H9 (cell line): ENCODE measurements around the gene NOTCH1. TPM values are rescaled to one million over a fixed set of nuclear protein-coding genes. Genes with fewer than 3 reads are reported as not detected.

Source experiments
- DNase-seq: peaks from one replicate; pipeline ENCODE4 v3.0.0-alpha.2; 2017
- H2AFZ ChIP-seq: one replicate; pipeline ENCODE4 v1.6.1; 2013; ENCODE audit warnings: mild to moderate bottlenecking, low read length, control low read depth, moderate library complexity
- H2AK5ac ChIP-seq: 2 replicates; pipeline ENCODE4 v1.6.1; 2013; ENCODE audit warnings: low read length, control low read depth, mixed read lengths; ENCODE audit not compliant: insufficient read length
- H2BK120ac ChIP-seq: one replicate; pipeline ENCODE4 v1.6.1; 2013; ENCODE audit warnings: low read depth, mild to moderate bottlenecking, low read length, control low read depth, inconsistent platforms; ENCODE audit not compliant: poor library complexity, severe bottlenecking
- H2BK12ac ChIP-seq: 2 replicates; pipeline ENCODE4 v1.6.1; 2013; ENCODE audit warnings: low read length, control low read depth, mixed read lengths, low read depth; ENCODE audit not compliant: insufficient read length
- H2BK15ac ChIP-seq: 2 replicates; pipeline ENCODE4 v1.6.1; 2013; ENCODE audit warnings: low read depth, low read length, control low read depth
- H2BK20ac ChIP-seq: one replicate; pipeline ENCODE4 v1.6.1; 2013; ENCODE audit warnings: low read depth, mild to moderate bottlenecking, low read length, control low read depth, inconsistent platforms; ENCODE audit not compliant: poor library complexity, severe bottlenecking
- H2BK5ac ChIP-seq: 2 replicates; pipeline ENCODE4 v1.6.1; 2013; ENCODE audit warnings: low read length, control low read depth, mixed read lengths; ENCODE audit not compliant: insufficient read length
- H3K14ac ChIP-seq: 2 replicates; pipeline ENCODE4 v1.6.1; 2013; ENCODE audit warnings: low read length, control low read depth; ENCODE audit not compliant: insufficient read depth
- H3K18ac ChIP-seq: 2 replicates; pipeline ENCODE4 v1.6.1; 2013; ENCODE audit warnings: low read depth, mild to moderate bottlenecking, mixed read lengths, low read length, control low read depth; ENCODE audit not compliant: insufficient read length
- H3K23ac ChIP-seq: 2 replicates; pipeline ENCODE4 v1.6.1; 2013; ENCODE audit warnings: low read length, control low read depth, mixed read lengths, low read depth; ENCODE audit not compliant: insufficient read length
- H3K23me2 ChIP-seq: 2 replicates; pipeline ENCODE4 v1.6.1; 2013; ENCODE audit warnings: low read depth, mild to moderate bottlenecking, mixed read lengths, low read length, control low read depth; ENCODE audit not compliant: insufficient read length, poor library complexity, severe bottlenecking
- H3K27ac ChIP-seq: 2 replicates; pipeline ENCODE4 v1.5.1; 2013; ENCODE audit warnings: low read length, control low read depth, mixed read lengths, low read depth; ENCODE audit not compliant: insufficient read length
- H3K27me3 ChIP-seq: 2 replicates; pipeline ENCODE4 v1.6.1; 2013; ENCODE audit warnings: low read length, control low read depth, inconsistent platforms; ENCODE audit not compliant: insufficient read depth
- H3K4ac ChIP-seq: 2 replicates; pipeline ENCODE4 v1.6.1; 2013; ENCODE audit warnings: low read depth, mild to moderate bottlenecking, control low read depth, inconsistent platforms, low read length, moderate library complexity
- H3K4me1 ChIP-seq: 2 replicates; pipeline ENCODE4 v1.6.1; 2013; ENCODE audit warnings: low read length, control low read depth, inconsistent platforms; ENCODE audit not compliant: insufficient read depth
- H3K4me2 ChIP-seq: 2 replicates; pipeline ENCODE4 v1.6.1; 2013; ENCODE audit warnings: low read length, control low read depth, mixed read lengths; ENCODE audit not compliant: insufficient read length, insufficient read depth
- H3K56ac ChIP-seq: 2 replicates; pipeline ENCODE4 v1.6.1; 2013; ENCODE audit warnings: low read depth, mild to moderate bottlenecking, mixed read lengths, low read length, control low read depth; ENCODE audit not compliant: insufficient read length
- H3K79me1 ChIP-seq: 2 replicates; pipeline ENCODE4 v1.6.1; 2013; ENCODE audit warnings: low read depth, mild to moderate bottlenecking, moderate library complexity, low read length, control low read depth, inconsistent platforms; ENCODE audit not compliant: insufficient read depth, poor library complexity, severe bottlenecking
- H3K79me2 ChIP-seq: 2 replicates; pipeline ENCODE4 v1.6.1; 2013; ENCODE audit warnings: low read length, control low read depth, inconsistent platforms; ENCODE audit not compliant: insufficient read depth
- H3K9ac ChIP-seq: 2 replicates; pipeline ENCODE4 v1.6.1; 2013; ENCODE audit warnings: low read length, control low read depth, mixed read lengths; ENCODE audit not compliant: insufficient read length; ENCODE audit errors: extremely low read depth
- H3K9me3 ChIP-seq: one replicate; pipeline ENCODE4 v1.6.1; 2013; ENCODE audit warnings: low read depth, low read length, inconsistent platforms; ENCODE audit not compliant: control insufficient read depth
- H3T11ph ChIP-seq: one replicate; pipeline ENCODE4 v1.6.1; 2013; ENCODE audit warnings: mild to moderate bottlenecking, low read length, control low read depth, inconsistent platforms
- H4K20me1 ChIP-seq: one replicate; pipeline ENCODE4 v1.6.1; 2013; ENCODE audit not compliant: control insufficient read depth, insufficient read length, insufficient read depth
- H4K5ac ChIP-seq: 2 replicates; pipeline ENCODE4 v1.6.1; 2013; ENCODE audit warnings: low read depth, mild to moderate bottlenecking, mixed read lengths, low read length, control low read depth; ENCODE audit not compliant: insufficient read length
- H4K8ac ChIP-seq: replicated peaks from 2 replicates; pipeline ENCODE4 v1.6.1; 2013; ENCODE audit warnings: low read length, control low read depth, mixed read lengths, low read depth; ENCODE audit not compliant: insufficient read length
- H4K91ac ChIP-seq: 2 replicates; pipeline ENCODE4 v1.6.1; 2013; ENCODE audit warnings: low read depth, mild to moderate bottlenecking, moderate library complexity, mixed read lengths, low read length, control low read depth; ENCODE audit not compliant: insufficient read length
- H3K27ac Mint-ChIP-seq, 3 experiments: 2 replicates in 2 of 3; 3 replicates in 1 of 3; pipeline ENCODE4 v1.8.0; 2020 to 2021; ENCODE audit warnings: mixed read lengths in 3 of 3, mild to moderate bottlenecking in 1 of 3, moderate library complexity in 1 of 3
- H3K27me3 Mint-ChIP-seq: 2 replicates; pipeline ENCODE4 v1.8.0; 2021; ENCODE audit warnings: low read depth, mild to moderate bottlenecking, moderate library complexity, mixed read lengths
- H3K36me3 Mint-ChIP-seq, 3 experiments: 2 replicates in 2 of 3; 3 replicates in 1 of 3; pipeline ENCODE4 v1.8.0; 2020 to 2021; ENCODE audit warnings: low read depth in 3 of 3, mixed read lengths in 3 of 3; ENCODE audit not compliant: insufficient read depth in 1 of 3
- H3K4me1 Mint-ChIP-seq, 2 experiments: 2 replicates each; pipeline ENCODE4 v1.8.0; 2020; ENCODE audit warnings: mixed read lengths in 2 of 2
- H3K4me3 Mint-ChIP-seq, 2 experiments: 2 replicates in 1 of 2; 3 replicates in 1 of 2; pipeline ENCODE4 v1.8.0; 2020 to 2021; ENCODE audit warnings: mild to moderate bottlenecking in 2 of 2, mixed read lengths in 2 of 2, moderate library complexity in 1 of 2
- H3K9me3 Mint-ChIP-seq, 2 experiments: 2 replicates in 1 of 2; 3 replicates in 1 of 2; pipeline ENCODE4 v1.8.0; 2020; ENCODE audit warnings: mild to moderate bottlenecking in 2 of 2, mixed read lengths in 2 of 2, moderate library complexity in 1 of 2
- WGBS: extraction: QIAGEN DNeasy Blood & Tissue Kit; methylation state at CpG from one replicate; pipeline ENCODE4 v1.1.7; 2013; ENCODE audit warnings: missing lambda C conversion rate, low lambda C conversion rate, mixed read lengths; ENCODE audit not compliant: insufficient read length; ENCODE audit errors: extremely low coverage; 5-methylcytosine and 5-hydroxymethylcytosine counted together
- total RNA-seq: library from RNA; stranded (reverse); gene quantifications from 2 replicates; pipeline ENCODE4 v1.2.1, GENCODE V29; 2021
- TF ChIP-seq, protein P1 (sequence below): fragments of 200-600 bp; sonication (generic); conservative IDR thresholded peaks from 3 replicates; pipeline ENCODE4 v1.8.0; 2021; ENCODE audit warnings: antibody characterized with exemption, mild to moderate bottlenecking

NOTCH1 gene
- total RNA-seq, 1 experiment from 2014 or later: 71.6 TPM

DNA sequence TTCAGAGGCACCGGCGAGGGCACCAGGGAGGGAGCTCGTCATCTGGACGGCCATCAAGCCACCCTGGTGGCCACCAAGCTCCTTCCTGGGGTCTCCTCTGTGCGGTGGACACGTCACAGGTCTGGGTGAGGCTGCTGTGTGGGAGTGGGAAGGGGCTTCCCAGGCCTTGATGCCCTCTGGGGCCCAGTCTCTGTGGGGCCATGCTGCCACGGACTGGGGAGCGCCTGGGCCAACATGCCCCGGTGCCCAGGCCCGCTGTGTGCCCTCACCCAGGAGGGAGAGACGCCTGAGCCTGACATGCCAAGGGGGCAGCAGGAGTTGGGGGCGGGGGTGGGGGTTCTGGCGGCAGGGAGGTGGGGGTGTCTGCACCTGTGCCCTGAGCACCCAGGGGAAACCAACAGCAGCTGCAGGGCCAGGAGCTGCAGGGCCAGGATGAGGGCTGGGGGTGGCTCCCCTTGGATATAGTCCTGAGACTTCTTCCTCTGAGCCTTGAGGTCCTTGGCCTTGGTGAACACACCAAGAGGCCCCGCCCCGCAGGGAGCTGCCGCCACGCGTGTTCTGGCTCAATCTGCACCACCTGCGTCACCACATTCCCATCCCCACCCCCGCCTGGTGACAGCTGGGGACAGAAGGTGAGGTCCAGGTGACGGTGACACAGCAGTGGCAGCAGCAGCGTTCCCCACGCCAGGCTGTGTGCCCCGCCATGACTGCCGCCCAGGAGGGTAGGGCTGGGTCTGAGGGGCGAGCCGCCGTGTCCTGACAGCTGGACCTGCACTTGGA lies 47.7 kb downstream of the NOTCH1 start:
- Histone ChIP-seq H3K23me2 (no peaks in the 10 kb centered on the region), H3K27me3 (no peaks in the 10 kb centered on the region), H3K23ac (no peak overlapping the region), H2BK12ac (no peak overlapping the region), H4K5ac (no peak overlapping the region), H3K56ac (no peak overlapping the region), H4K20me1 (no peaks in the 10 kb centered on the region), H3K4ac (no peak overlapping the region), H3K9ac (no peak overlapping the region), H2AFZ (no peak overlapping the region), H2AK5ac (no peak overlapping the region), H4K91ac (no peak overlapping the region), H3K79me1 (no peaks in the 10 kb centered on the region), H3K9me3 (no peaks in the 10 kb centered on the region), H3T11ph (no peak overlapping the region), H3K4me2 (no peak overlapping the region), H3K4me1 (no peaks in the 10 kb centered on the region), H3K79me2 (no peaks in the 10 kb centered on the region), H3K18ac (no peak overlapping the region), H2BK5ac (no peak overlapping the region), H4K8ac (no peak overlapping the region), H2BK15ac (no peak overlapping the region), H2BK20ac (no peak overlapping the region), H3K14ac (no peak overlapping the region), H3K27ac (no peak overlapping the region), H2BK120ac (no peak overlapping the region)
- TF ChIP-seq, protein P1, sequence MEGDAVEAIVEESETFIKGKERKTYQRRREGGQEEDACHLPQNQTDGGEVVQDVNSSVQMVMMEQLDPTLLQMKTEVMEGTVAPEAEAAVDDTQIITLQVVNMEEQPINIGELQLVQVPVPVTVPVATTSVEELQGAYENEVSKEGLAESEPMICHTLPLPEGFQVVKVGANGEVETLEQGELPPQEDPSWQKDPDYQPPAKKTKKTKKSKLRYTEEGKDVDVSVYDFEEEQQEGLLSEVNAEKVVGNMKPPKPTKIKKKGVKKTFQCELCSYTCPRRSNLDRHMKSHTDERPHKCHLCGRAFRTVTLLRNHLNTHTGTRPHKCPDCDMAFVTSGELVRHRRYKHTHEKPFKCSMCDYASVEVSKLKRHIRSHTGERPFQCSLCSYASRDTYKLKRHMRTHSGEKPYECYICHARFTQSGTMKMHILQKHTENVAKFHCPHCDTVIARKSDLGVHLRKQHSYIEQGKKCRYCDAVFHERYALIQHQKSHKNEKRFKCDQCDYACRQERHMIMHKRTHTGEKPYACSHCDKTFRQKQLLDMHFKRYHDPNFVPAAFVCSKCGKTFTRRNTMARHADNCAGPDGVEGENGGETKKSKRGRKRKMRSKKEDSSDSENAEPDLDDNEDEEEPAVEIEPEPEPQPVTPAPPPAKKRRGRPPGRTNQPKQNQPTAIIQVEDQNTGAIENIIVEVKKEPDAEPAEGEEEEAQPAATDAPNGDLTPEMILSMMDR: no peak
- no CpG with 5 or more reads among the region's 28 CpGs for WGBS
- Mint-ChIP-seq H3K9me3 (no peaks in the 10 kb centered on the region), H3K4me3 (no peak overlapping the region), H3K27me3 (no peaks in the 10 kb centered on the region), H3K27ac (no peak overlapping the region), H3K36me3 (peaks cover 11 to 50% (median 47%) of the 10 kb centered on the region in 3 experiments; a peak in 6 of 7 replicates), H3K4me1 (no peaks in the 10 kb centered on the region)
- no peak for DNase-seq
